ENCODE measurements around the gene MDFI.

DNA sequence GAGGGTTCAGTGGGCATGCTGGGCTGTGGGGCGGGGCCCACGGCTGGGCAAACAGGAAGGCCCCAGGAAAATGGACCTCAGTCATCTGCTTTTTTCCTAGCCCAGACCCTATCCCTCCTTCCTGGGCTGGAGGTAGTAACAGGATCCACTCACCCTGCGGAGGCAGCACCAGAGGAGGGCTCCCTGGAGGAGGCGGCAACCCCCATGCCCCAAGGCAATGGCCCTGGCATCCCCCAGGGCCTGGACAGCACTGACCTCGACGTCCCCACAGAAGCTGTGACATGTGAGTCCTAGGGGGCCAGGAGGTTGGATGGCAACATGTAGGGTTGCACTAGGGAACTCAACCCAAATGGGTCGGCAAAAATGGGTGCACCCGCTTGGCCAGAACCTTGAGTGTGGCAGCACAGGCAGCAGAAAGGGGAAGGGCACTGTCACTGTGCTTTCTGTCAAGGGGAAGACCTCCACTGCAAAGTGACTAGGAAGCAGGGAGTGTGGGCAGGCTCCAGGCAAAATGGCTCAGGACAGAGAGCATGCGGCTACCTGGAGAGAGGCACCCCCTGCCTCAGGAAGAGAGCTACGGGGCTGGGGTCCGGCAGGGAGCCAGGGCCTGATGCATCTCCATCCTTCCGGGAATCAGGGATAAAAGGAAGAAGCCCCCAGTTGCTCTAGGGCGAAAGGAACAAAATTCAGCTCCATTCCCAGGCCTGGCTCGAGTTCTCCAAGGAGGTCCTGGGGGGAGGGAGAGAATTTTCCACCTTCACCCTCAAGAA, 7.9 kb downstream of the MDFI start:
- TF ChIP-seq, protein P1, sequence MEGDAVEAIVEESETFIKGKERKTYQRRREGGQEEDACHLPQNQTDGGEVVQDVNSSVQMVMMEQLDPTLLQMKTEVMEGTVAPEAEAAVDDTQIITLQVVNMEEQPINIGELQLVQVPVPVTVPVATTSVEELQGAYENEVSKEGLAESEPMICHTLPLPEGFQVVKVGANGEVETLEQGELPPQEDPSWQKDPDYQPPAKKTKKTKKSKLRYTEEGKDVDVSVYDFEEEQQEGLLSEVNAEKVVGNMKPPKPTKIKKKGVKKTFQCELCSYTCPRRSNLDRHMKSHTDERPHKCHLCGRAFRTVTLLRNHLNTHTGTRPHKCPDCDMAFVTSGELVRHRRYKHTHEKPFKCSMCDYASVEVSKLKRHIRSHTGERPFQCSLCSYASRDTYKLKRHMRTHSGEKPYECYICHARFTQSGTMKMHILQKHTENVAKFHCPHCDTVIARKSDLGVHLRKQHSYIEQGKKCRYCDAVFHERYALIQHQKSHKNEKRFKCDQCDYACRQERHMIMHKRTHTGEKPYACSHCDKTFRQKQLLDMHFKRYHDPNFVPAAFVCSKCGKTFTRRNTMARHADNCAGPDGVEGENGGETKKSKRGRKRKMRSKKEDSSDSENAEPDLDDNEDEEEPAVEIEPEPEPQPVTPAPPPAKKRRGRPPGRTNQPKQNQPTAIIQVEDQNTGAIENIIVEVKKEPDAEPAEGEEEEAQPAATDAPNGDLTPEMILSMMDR (IDR thresholded peaks at IDR 0.05): no peak
- TF ChIP-seq POLR2A (IDR thresholded peaks at IDR 0.05; ENCODE audit: low read depth) (no peak), EP300 (IDR thresholded peaks at IDR 0.05) (no peak), POLR2AphosphoS5 (IDR thresholded peaks at IDR 0.05) (no peak)

Data from esophagus muscularis mucosa (tissue), 4 donors.